Loucy (cell line): ENCODE results near the gene CDK11B.
"Not testable (repeated sequence)": the region's sequence is repeated elsewhere in the genome, so short reads cannot be mapped to it uniquely, and the experiment has no call there.

ENCODE experiments used
- EZH2phosphoT487 ChIP-seq: fragments of 200-600 bp; IDR thresholded peaks from 2 replicates; pipeline ENCODE4 v1.6.1; 2018; ENCODE audit warnings: antibody characterized with exemption, mild to moderate bottlenecking, moderate library complexity, borderline replicate concordance
- TF ChIP-seq, protein P1 (sequence below): fragments of 200-600 bp; sonication (generic); conservative IDR thresholded peaks from 2 replicates; pipeline ENCODE4 v1.5.1; 2014; ENCODE audit warnings: mild to moderate bottlenecking, antibody characterized with exemption, low read length

GRCh38 chr1:1664318-1664717 lies 5.5 kb upstream of the CDK11B start:
- TF ChIP-seq, protein P1, sequence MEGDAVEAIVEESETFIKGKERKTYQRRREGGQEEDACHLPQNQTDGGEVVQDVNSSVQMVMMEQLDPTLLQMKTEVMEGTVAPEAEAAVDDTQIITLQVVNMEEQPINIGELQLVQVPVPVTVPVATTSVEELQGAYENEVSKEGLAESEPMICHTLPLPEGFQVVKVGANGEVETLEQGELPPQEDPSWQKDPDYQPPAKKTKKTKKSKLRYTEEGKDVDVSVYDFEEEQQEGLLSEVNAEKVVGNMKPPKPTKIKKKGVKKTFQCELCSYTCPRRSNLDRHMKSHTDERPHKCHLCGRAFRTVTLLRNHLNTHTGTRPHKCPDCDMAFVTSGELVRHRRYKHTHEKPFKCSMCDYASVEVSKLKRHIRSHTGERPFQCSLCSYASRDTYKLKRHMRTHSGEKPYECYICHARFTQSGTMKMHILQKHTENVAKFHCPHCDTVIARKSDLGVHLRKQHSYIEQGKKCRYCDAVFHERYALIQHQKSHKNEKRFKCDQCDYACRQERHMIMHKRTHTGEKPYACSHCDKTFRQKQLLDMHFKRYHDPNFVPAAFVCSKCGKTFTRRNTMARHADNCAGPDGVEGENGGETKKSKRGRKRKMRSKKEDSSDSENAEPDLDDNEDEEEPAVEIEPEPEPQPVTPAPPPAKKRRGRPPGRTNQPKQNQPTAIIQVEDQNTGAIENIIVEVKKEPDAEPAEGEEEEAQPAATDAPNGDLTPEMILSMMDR: not testable (repeated sequence)
- not testable (repeated sequence) for TF ChIP-seq EZH2phosphoT487
